GM21723 (cell line): ENCODE data around the gene CDT1.

Experiments
- ATAC-seq: cut with Tn5 transposase; IDR thresholded peaks from one replicate; pipeline ENCODE4 v1.9.1; 2021; ENCODE audit warnings: mild to moderate bottlenecking, moderate library complexity; ENCODE audit not compliant: unreplicated experiment

Gene CDT1

GRCh38 chr16:88804173-88804551 is 573 bp downstream of the CDT1 start:
- no peak for ATAC-seq

- no peak for ATAC-seq
Measured at GRCh38 chr16:88804552-88805339, 1.2 kb downstream of the CDT1 start.

- no peak for ATAC-seq
Measured at GRCh38 chr16:88805340-88805715, 1.7 kb downstream of the CDT1 start.

- ATAC-seq, result no peak
Measured at GRCh38 chr16:88805887-88806393, 2.4 kb downstream of the CDT1 start.

- no peak for ATAC-seq
Measured at GRCh38 chr16:88806491-88807111, 3.0 kb downstream of the CDT1 start.

- ATAC-seq, result no peak
Measured at GRCh38 chr16:88807142-88807625, 3.6 kb downstream of the CDT1 start.

- no peak for ATAC-seq
Measured at GRCh38 chr16:88807626-88808453, 4.3 kb downstream of the CDT1 start.

- no peak for ATAC-seq
Measured at GRCh38 chr16:88809068-88809675, 5.6 kb downstream of the CDT1 start.

- no peak for ATAC-seq
Measured at GRCh38 chr16:88809676-88810165, 6.1 kb downstream of the CDT1 start.

GRCh38 chr16:88810166-88810911 is 6.8 kb downstream of the CDT1 start:
- no peak for ATAC-seq

GRCh38 chr16:88810912-88811768 is 7.6 kb downstream of the CDT1 start:
- ATAC-seq, result peak; percentile 55

- ATAC-seq, result peak; percentile 69
Measured at GRCh38 chr16:88811769-88812512, 8.4 kb downstream of the CDT1 start, which contains the start of gene APRT. Gene APRT (minus strand): TSS chr16:88811928. CDS start chr16:88811899, 29 bp downstream.

- no peak for ATAC-seq
Measured at GRCh38 chr16:88812513-88813268, 9.1 kb downstream of the CDT1 start.

GRCh38 chr16:88813269-88814143 is 9.9 kb downstream of the CDT1 start:
- ATAC-seq, result no peak

- ATAC-seq, result no peak
Measured at GRCh38 chr16:88814144-88814502, 10.5 kb downstream of the CDT1 start.

GRCh38 chr16:88815227-88815626 is 11.6 kb downstream of the CDT1 start:
- no peak for ATAC-seq
